ENCODE measurements around the gene NAALADL2. TPM values are rescaled to one million over a fixed set of nuclear protein-coding genes. Genes with fewer than 3 reads are reported as not detected.

Gene NAALADL2
- total RNA-seq, 1 experiment from 2014 or later = 12.8 TPM

- TF ChIP-seq, protein P1, sequence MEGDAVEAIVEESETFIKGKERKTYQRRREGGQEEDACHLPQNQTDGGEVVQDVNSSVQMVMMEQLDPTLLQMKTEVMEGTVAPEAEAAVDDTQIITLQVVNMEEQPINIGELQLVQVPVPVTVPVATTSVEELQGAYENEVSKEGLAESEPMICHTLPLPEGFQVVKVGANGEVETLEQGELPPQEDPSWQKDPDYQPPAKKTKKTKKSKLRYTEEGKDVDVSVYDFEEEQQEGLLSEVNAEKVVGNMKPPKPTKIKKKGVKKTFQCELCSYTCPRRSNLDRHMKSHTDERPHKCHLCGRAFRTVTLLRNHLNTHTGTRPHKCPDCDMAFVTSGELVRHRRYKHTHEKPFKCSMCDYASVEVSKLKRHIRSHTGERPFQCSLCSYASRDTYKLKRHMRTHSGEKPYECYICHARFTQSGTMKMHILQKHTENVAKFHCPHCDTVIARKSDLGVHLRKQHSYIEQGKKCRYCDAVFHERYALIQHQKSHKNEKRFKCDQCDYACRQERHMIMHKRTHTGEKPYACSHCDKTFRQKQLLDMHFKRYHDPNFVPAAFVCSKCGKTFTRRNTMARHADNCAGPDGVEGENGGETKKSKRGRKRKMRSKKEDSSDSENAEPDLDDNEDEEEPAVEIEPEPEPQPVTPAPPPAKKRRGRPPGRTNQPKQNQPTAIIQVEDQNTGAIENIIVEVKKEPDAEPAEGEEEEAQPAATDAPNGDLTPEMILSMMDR (conservative IDR thresholded peaks at IDR 0.05) = no peak
- TF ChIP-seq EZH2 (IDR thresholded peaks at IDR 0.05; ENCODE audit: low read depth) = no peak
- DNase-seq = no peak
- Histone ChIP-seq H3K4me3 (no peak overlapping the region), H3K9me3 (ENCODE audit: insufficient read depth, low read depth) (no peaks in the 10 kb centered on the region), H3K9me2 (ENCODE audit: insufficient read depth) (no peaks in the 10 kb centered on the region), H3K79me2 (ENCODE audit: low read depth) (no peaks in the 10 kb centered on the region), H3F3A (ENCODE audit: insufficient read depth, low read depth) (no peaks in the 10 kb centered on the region), H3K4me2 (no peak overlapping the region), H3K27me3 (ENCODE audit: insufficient read depth, low read depth) (no peaks in the 10 kb centered on the region), H2AFZ (no peak overlapping the region), H4K20me1 (ENCODE audit: insufficient read depth) (no peaks in the 10 kb centered on the region), H3K27ac (no peak overlapping the region), H3K4me1 (replicated peaks; ENCODE audit: insufficient read depth) (no peaks in the 10 kb centered on the region), H3K36me3 (ENCODE audit: low read depth) (no peaks in the 10 kb centered on the region)
- intact Hi-C loops (cut with micrococcal nuclease; ENCODE audit: unreplicated experiment) = no loop called here
- no TSS peak for BruUV-seq (replicated peaks)
- ChIA-PET CTCF (no interaction called here), POLR2A (ENCODE audit: unreplicated experiment) (no interaction called here)
Measured at GRCh38 chr3:175108613-175109151, 249.5 kb downstream of the NAALADL2 start.

DNA sequence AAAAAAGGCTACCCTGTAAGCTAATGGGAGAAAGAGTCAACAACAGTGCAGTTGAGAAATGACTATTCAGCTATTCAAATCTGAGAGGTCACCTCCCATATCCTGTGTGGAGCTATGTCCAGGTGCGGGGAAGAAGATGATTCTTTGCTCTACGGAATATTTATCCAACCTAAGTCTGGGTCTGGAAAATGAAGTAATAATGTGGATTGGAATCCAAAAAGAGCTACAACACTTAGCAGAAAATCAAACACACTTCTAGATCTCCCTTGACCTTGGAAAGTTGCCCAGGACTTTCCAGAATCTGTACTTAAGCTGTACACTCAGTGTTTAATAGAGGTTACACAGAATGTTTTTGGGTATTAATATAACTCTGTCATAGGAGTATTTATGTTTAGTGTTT, 251.9 kb downstream of the NAALADL2 start:
- Histone ChIP-seq H3K9me2 (ENCODE audit: insufficient read depth) (no peaks in the 10 kb centered on the region), H3K4me3 (no peak overlapping the region), H2AFZ (no peak overlapping the region), H3K4me2 (no peak overlapping the region), H3K36me3 (ENCODE audit: low read depth) (no peaks in the 10 kb centered on the region), H4K20me1 (ENCODE audit: insufficient read depth) (no peaks in the 10 kb centered on the region), H3K4me1 (replicated peaks; ENCODE audit: insufficient read depth) (no peaks in the 10 kb centered on the region), H3F3A (ENCODE audit: insufficient read depth, low read depth) (no peaks in the 10 kb centered on the region), H3K27ac (no peak overlapping the region), H3K27me3 (ENCODE audit: insufficient read depth, low read depth) (no peaks in the 10 kb centered on the region), H3K79me2 (ENCODE audit: low read depth) (no peaks in the 10 kb centered on the region), H3K9me3 (ENCODE audit: insufficient read depth, low read depth) (no peaks in the 10 kb centered on the region)
- POLR2A ChIA-PET (ENCODE audit: unreplicated experiment) = no interaction called here
- no peak for DNase-seq
- TF ChIP-seq, protein P1 (conservative IDR thresholded peaks at IDR 0.05) = no peak
- TF ChIP-seq EZH2 (IDR thresholded peaks at IDR 0.05; ENCODE audit: low read depth) = no peak
- intact Hi-C loops (cut with micrococcal nuclease; ENCODE audit: unreplicated experiment) = no loop called here
- BruUV-seq (replicated peaks) = no TSS peak
- CTCF ChIA-PET = no interaction called here

GRCh38 chr3:175118382-175118941, 259.3 kb downstream of the NAALADL2 start:
- POLR2A ChIA-PET (ENCODE audit: unreplicated experiment) = no interaction called here
- intact Hi-C loops (cut with micrococcal nuclease; ENCODE audit: unreplicated experiment) = no loop called here
- no peaks in the 10 kb centered on the region for H4K20me1 ChIP-seq (ENCODE audit: insufficient read depth)

More at GRCh38 chr3:175118382-175118941, 259.3 kb downstream of the NAALADL2 start:
- Histone ChIP-seq H3K36me3 (ENCODE audit: low read depth) (no peaks in the 10 kb centered on the region), H3F3A (ENCODE audit: insufficient read depth, low read depth) (no peaks in the 10 kb centered on the region), H3K79me2 (ENCODE audit: low read depth) (no peaks in the 10 kb centered on the region), H3K4me3 (no peak overlapping the region), H3K27ac (no peak overlapping the region), H2AFZ (no peak overlapping the region), H3K27me3 (ENCODE audit: insufficient read depth, low read depth) (no peaks in the 10 kb centered on the region), H3K9me3 (ENCODE audit: insufficient read depth, low read depth) (no peaks in the 10 kb centered on the region), H3K4me1 (replicated peaks; ENCODE audit: insufficient read depth) (no peaks in the 10 kb centered on the region), H3K9me2 (ENCODE audit: insufficient read depth) (no peaks in the 10 kb centered on the region), H3K4me2 (no peak overlapping the region)
- CTCF ChIA-PET = no interaction called here
- no peak for DNase-seq
- BruUV-seq (replicated peaks) = no TSS peak
- TF ChIP-seq, protein P1 (conservative IDR thresholded peaks at IDR 0.05) = no peak
- no peak for TF ChIP-seq EZH2 (IDR thresholded peaks at IDR 0.05; ENCODE audit: low read depth)
